ENCODE data around the gene PER3. TPM values are rescaled to one million over a fixed set of nuclear protein-coding genes. Genes with fewer than 3 reads are reported as not detected.
"Not testable (repeated sequence)": the region's sequence is repeated elsewhere in the genome, so short reads cannot be mapped to it uniquely, and the experiment has no call there.

PER3 gene
- total and polyA plus RNA-seq, 7 experiments from 2014 or later, result 2.2 to 10.4 (median 4.6) TPM

GRCh38 chr1:7791027-7791426 lies 6.9 kb downstream of the PER3 start:
- H3K36me3 Mint-ChIP-seq, result peaks cover 11 to 65% (median 56%) of the 10 kb centered on the region in 5 donors
- POLR2A ChIA-PET, result not testable (repeated sequence)

GRCh38 chr1:7795406-7795805 lies 11.3 kb downstream of the PER3 start:
- Mint-ChIP-seq H3K36me3 (peaks cover 6 to 53% (median 32%) of the 10 kb centered on the region in 5 donors), H3K27me3 (no peaks in the 10 kb centered on the region), H3K4me3 (no peak overlapping the region), H3K27ac (peak overlapping the region in 1 of 9 donors; percentile 62), H3K9me3 (peaks cover 0 to 19% (median 8%) of the 10 kb centered on the region in 11 donors), H3K4me1 (peaks cover 0 to 5% (median 0%) of the 10 kb centered on the region in 7 donors)
- ChIA-PET CTCF (no interaction called here), POLR2A (no interaction called here)
- H3K9me3 ChIP-seq (ENCODE audit: control insufficient read depth in 2 of 3, low read length in 3 of 3), result peaks cover 0 to 5% (median 0%) of the 10 kb centered on the region in 3 experiments
- DNase-seq (no peak), ATAC-seq (no peak)
- H3K27me3 ChIP-seq (ENCODE audit: control insufficient read depth in 2 of 2, insufficient read depth in 2 of 2, low read length in 2 of 2), result no peaks in the 10 kb centered on the region
- peaks cover 0 to 6% (median 3%) of the 10 kb centered on the region in 3 experiments for H3K36me3 ChIP-seq (ENCODE audit: control insufficient read depth in 2 of 3, insufficient read depth in 3 of 3, low read length in 3 of 3)
- no peak overlapping the region for H3K27ac ChIP-seq (ENCODE audit: low read depth, low read length)
- no peak overlapping the region for H3K4me3 ChIP-seq (ENCODE audit: low read length)
- intact Hi-C loops (cut with micrococcal nuclease), result no loop called here
- H3K4me1 ChIP-seq (ENCODE audit: control insufficient read depth in 2 of 2, insufficient read depth in 2 of 2, low read length in 2 of 2), result no peaks in the 10 kb centered on the region

More at GRCh38 chr1:7791027-7791426, 6.9 kb downstream of the PER3 start:
- H3K36me3 ChIP-seq (ENCODE audit: control insufficient read depth in 2 of 3, insufficient read depth in 3 of 3, low read length in 3 of 3); H3K4me1 ChIP-seq (ENCODE audit: control insufficient read depth in 2 of 2, insufficient read depth in 2 of 2, low read length in 2 of 2); DNase-seq; H3K27ac Mint-ChIP-seq; H3K4me3 Mint-ChIP-seq; CTCF ChIA-PET; intact Hi-C loops (cut with micrococcal nuclease); ATAC-seq; H3K27me3 Mint-ChIP-seq; H3K4me3 ChIP-seq (ENCODE audit: low read length); H3K27me3 ChIP-seq (ENCODE audit: control insufficient read depth in 2 of 2, insufficient read depth in 2 of 2, low read length in 2 of 2); H3K4me1 Mint-ChIP-seq; H3K9me3 ChIP-seq (ENCODE audit: control insufficient read depth in 2 of 3, low read length in 3 of 3); H3K27ac ChIP-seq (ENCODE audit: low read depth, low read length): not testable (repeated sequence)
- H3K9me3 Mint-ChIP-seq, result peaks cover 7 to 27% (median 16%) of the 10 kb centered on the region in 11 donors

GRCh38 chr1:7805460-7805859 lies 21.4 kb downstream of the PER3 start:
- Histone ChIP-seq H3K4me1 (ENCODE audit: control insufficient read depth in 2 of 2, insufficient read depth in 2 of 2, low read length in 2 of 2) (no peaks in the 10 kb centered on the region), H3K27ac (ENCODE audit: low read depth, low read length) (no peak overlapping the region), H3K36me3 (ENCODE audit: control insufficient read depth in 2 of 3, insufficient read depth in 3 of 3, low read length in 3 of 3) (peaks cover 0 to 25% (median 0%) of the 10 kb centered on the region in 3 experiments), H3K4me3 (ENCODE audit: low read length) (no peak overlapping the region), H3K9me3 (ENCODE audit: control insufficient read depth in 2 of 3, low read length in 3 of 3) (no peaks in the 10 kb centered on the region), H3K27me3 (ENCODE audit: control insufficient read depth in 2 of 2, insufficient read depth in 2 of 2, low read length in 2 of 2) (no peaks in the 10 kb centered on the region)
- H3K36me3 Mint-ChIP-seq, result peaks cover 0 to 47% (median 12%) of the 10 kb centered on the region in 5 donors
- intact Hi-C loops (cut with micrococcal nuclease), result no loop called here
- POLR2A ChIA-PET, result no interaction called here
- no peaks in the 10 kb centered on the region for H3K4me1 Mint-ChIP-seq
- DNase-seq (no peak), ATAC-seq (no peak)
- H3K27ac Mint-ChIP-seq, result no peak overlapping the region
- no peaks in the 10 kb centered on the region for H3K27me3 Mint-ChIP-seq
- H3K9me3 Mint-ChIP-seq, result no peaks in the 10 kb centered on the region
- CTCF ChIA-PET, result no interaction called here
- H3K4me3 Mint-ChIP-seq, result no peak overlapping the region

DNA sequence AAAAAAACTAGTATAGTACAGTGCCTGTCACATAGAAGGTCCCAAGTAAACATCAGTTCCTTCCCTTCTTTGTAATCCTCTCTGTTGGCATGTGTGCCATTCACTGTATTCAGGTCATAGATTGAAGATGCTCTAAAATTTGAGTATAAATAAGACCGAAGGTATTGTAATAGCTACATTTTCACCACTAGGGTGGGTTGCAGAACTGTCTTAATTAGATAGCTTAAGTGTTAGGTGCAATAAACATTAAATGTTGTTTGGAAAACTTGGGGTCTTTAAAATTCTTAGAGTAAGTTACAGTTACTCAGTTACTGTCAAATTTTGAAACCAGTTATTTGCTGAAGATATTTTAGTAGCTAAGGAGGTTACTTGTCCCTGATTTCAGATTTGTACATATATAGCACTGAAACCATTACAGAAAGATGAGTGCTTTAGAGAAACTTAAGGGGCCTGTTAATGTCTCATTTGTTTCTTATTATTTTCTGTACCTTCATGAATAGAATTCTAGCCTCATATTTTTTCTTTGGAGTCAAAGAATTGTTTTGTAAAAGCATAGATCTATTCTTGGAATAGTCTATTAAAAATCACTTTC lies 24.3 kb downstream of the PER3 start:
- Histone ChIP-seq H3K9me3 (ENCODE audit: control insufficient read depth in 2 of 3, low read length in 3 of 3) (peaks cover 0 to 4% (median 0%) of the 10 kb centered on the region in 3 experiments), H3K27ac (ENCODE audit: low read depth, low read length) (no peak overlapping the region), H3K27me3 (ENCODE audit: control insufficient read depth in 2 of 2, insufficient read depth in 2 of 2, low read length in 2 of 2) (no peaks in the 10 kb centered on the region), H3K4me1 (ENCODE audit: control insufficient read depth in 2 of 2, insufficient read depth in 2 of 2, low read length in 2 of 2) (no peaks in the 10 kb centered on the region), H3K36me3 (ENCODE audit: control insufficient read depth in 2 of 3, insufficient read depth in 3 of 3, low read length in 3 of 3) (peaks cover 0 to 37% (median 0%) of the 10 kb centered on the region in 3 experiments), H3K4me3 (ENCODE audit: low read length) (no peak overlapping the region)
- Mint-ChIP-seq H3K4me3 (no peak overlapping the region), H3K27me3 (no peaks in the 10 kb centered on the region), H3K36me3 (peaks cover 5 to 64% (median 34%) of the 10 kb centered on the region in 5 donors), H3K9me3 (peaks cover 4 to 9% (median 6%) of the 10 kb centered on the region in 11 donors), H3K4me1 (no peaks in the 10 kb centered on the region), H3K27ac (peak overlapping the region in 1 of 9 donors; percentile 14)
- ATAC-seq (peak; percentile 54), DNase-seq (peak in 1 of 9 donors; percentile 13)
- POLR2A ChIA-PET, result no interaction called here
- CTCF ChIA-PET, result interaction anchor here (0.6 kb wide), 1 partner anchor 1650 kb away, joined by 5 read pairs; no protein-coding TSS in a partner anchor
- intact Hi-C loops (cut with micrococcal nuclease), result loop anchor here (1.0 to 2.0 kb wide), 2 partner anchors 94 kb away; no protein-coding TSS in a partner anchor

- Mint-ChIP-seq H3K4me1 (no peaks in the 10 kb centered on the region), H3K27ac (no peak overlapping the region), H3K36me3 (peaks cover 14 to 65% (median 41%) of the 10 kb centered on the region in 5 donors), H3K9me3 (peaks cover 8 to 19% (median 15%) of the 10 kb centered on the region in 11 donors), H3K4me3 (no peak overlapping the region), H3K27me3 (no peaks in the 10 kb centered on the region)
- ChIA-PET POLR2A (no interaction called here), CTCF (no interaction called here)
- intact Hi-C loops (cut with micrococcal nuclease), result loop anchor here in 1 of 2 donors (2.0 kb wide), 1 partner anchor 93 kb away; no protein-coding TSS in a partner anchor
- DNase-seq (no peak), ATAC-seq (no peak)
- Histone ChIP-seq H3K4me1 (ENCODE audit: control insufficient read depth in 2 of 2, insufficient read depth in 2 of 2, low read length in 2 of 2) (no peaks in the 10 kb centered on the region), H3K27me3 (ENCODE audit: control insufficient read depth in 2 of 2, insufficient read depth in 2 of 2, low read length in 2 of 2) (no peaks in the 10 kb centered on the region), H3K4me3 (ENCODE audit: low read length) (no peak overlapping the region), H3K27ac (ENCODE audit: low read depth, low read length) (no peak overlapping the region), H3K36me3 (ENCODE audit: control insufficient read depth in 2 of 3, insufficient read depth in 3 of 3, low read length in 3 of 3) (peaks cover 0 to 33% (median 0%) of the 10 kb centered on the region in 3 experiments), H3K9me3 (ENCODE audit: control insufficient read depth in 2 of 3, low read length in 3 of 3) (peaks cover 0 to 10% (median 0%) of the 10 kb centered on the region in 3 experiments)
These were observed 25.7 kb downstream of the PER3 start for GRCh38 chr1:7809742-7810141.

- ATAC-seq (peak; percentile 56), DNase-seq (no peak)
- H3K27me3 ChIP-seq (ENCODE audit: control insufficient read depth in 2 of 2, insufficient read depth in 2 of 2, low read length in 2 of 2), result no peaks in the 10 kb centered on the region
- H3K4me1 ChIP-seq (ENCODE audit: control insufficient read depth in 2 of 2, insufficient read depth in 2 of 2, low read length in 2 of 2), result no peaks in the 10 kb centered on the region
- H3K36me3 ChIP-seq (ENCODE audit: control insufficient read depth in 2 of 3, insufficient read depth in 3 of 3, low read length in 3 of 3), result peaks cover 0 to 30% (median 0%) of the 10 kb centered on the region in 3 experiments
- Mint-ChIP-seq H3K9me3 (peaks cover 8 to 24% (median 15%) of the 10 kb centered on the region in 11 donors), H3K4me3 (no peak overlapping the region), H3K27ac (no peak overlapping the region), H3K27me3 (no peaks in the 10 kb centered on the region), H3K36me3 (peaks cover 14 to 62% (median 36%) of the 10 kb centered on the region in 5 donors), H3K4me1 (no peaks in the 10 kb centered on the region)
- ChIA-PET CTCF (no interaction called here), POLR2A (no interaction called here)
- intact Hi-C loops (cut with micrococcal nuclease), result no loop called here
- no peak overlapping the region for H3K27ac ChIP-seq (ENCODE audit: low read depth, low read length)
- peaks cover 0 to 10% (median 0%) of the 10 kb centered on the region in 3 experiments for H3K9me3 ChIP-seq (ENCODE audit: control insufficient read depth in 2 of 3, low read length in 3 of 3)
- no peak overlapping the region for H3K4me3 ChIP-seq (ENCODE audit: low read length)
These were observed 26.3 kb downstream of the PER3 start for GRCh38 chr1:7810395-7810794.

DNA sequence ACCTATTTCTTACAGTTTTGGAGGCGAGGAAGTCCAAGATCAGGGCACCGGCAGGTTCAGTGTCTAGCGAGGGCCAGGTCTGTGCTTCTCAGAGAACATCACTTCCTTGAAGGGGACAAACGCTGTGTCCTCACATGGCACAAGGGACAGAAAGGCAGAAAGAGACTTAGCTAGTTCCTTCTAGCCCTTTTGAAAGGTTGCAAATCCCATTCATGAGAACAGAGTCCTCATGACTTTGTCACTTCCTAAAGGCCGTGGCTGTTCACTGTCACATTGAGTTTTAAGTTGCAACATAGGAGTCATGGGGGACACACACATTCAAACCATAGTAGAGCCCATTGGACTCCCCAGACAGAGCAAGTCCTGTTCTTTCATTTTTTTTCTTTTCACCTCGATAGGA lies 27.4 kb downstream of the PER3 start:
- no peak overlapping the region for H3K27ac Mint-ChIP-seq
- DNase-seq, result no peak
- H3K4me1 Mint-ChIP-seq, result no peaks in the 10 kb centered on the region
- Histone ChIP-seq H3K36me3 (ENCODE audit: control insufficient read depth in 2 of 3, insufficient read depth in 3 of 3, low read length in 3 of 3) (peaks cover 0 to 27% (median 0%) of the 10 kb centered on the region in 3 experiments), H3K27ac (ENCODE audit: low read depth, low read length) (no peak overlapping the region), H3K9me3 (ENCODE audit: control insufficient read depth in 2 of 3, low read length in 3 of 3) (peaks cover 0 to 10% (median 0%) of the 10 kb centered on the region in 3 experiments), H3K4me3 (ENCODE audit: low read length) (no peak overlapping the region), H3K27me3 (ENCODE audit: control insufficient read depth in 2 of 2, insufficient read depth in 2 of 2, low read length in 2 of 2) (no peaks in the 10 kb centered on the region), H3K4me1 (ENCODE audit: control insufficient read depth in 2 of 2, insufficient read depth in 2 of 2, low read length in 2 of 2) (no peaks in the 10 kb centered on the region)
- intact Hi-C loops (cut with micrococcal nuclease), result no loop called here
- H3K27me3 Mint-ChIP-seq, result no peaks in the 10 kb centered on the region
- no peak for ATAC-seq
- H3K9me3 Mint-ChIP-seq, result peaks cover 8 to 24% (median 15%) of the 10 kb centered on the region in 11 donors
- H3K4me3 Mint-ChIP-seq, result no peak overlapping the region
- peaks cover 14 to 55% (median 36%) of the 10 kb centered on the region in 5 donors for H3K36me3 Mint-ChIP-seq
- ChIA-PET CTCF (no interaction called here), POLR2A (no interaction called here)
